Breast epithelium (tissue), 4 donors: ENCODE data around the gene IL26. TPM values are rescaled to one million over a fixed set of nuclear protein-coding genes. Genes with fewer than 3 reads are reported as not detected.

ENCODE experiments used
- DNase-seq, 2 donors: peaks; one replicate each; pipeline ENCODE4 v3.0.0-alpha.2; 2019; ENCODE audit warnings: low spot score in 2 of 2
- H3K27ac ChIP-seq, 2 donors: fragments of 200-600 bp; sonication (generic) in 1 of 2; one replicate each; pipeline ENCODE4 v1.5.1; 2016 to 2019; ENCODE audit warnings: mild to moderate bottlenecking in 1 of 2
- H3K27me3 ChIP-seq, 2 donors: fragments of 200-600 bp; sonication (generic) in 1 of 2; one replicate each; pipeline versions ENCODE4 v1.5.1 to v1.6.0; 2017 to 2019; ENCODE audit warnings: control low read depth in 1 of 2, mild to moderate bottlenecking in 1 of 2
- H3K36me3 ChIP-seq: fragments of 200-600 bp; one replicate; pipeline ENCODE4 v1.5.1; 2019
- H3K4me1 ChIP-seq, 2 donors: fragments of 200-600 bp; sonication (generic); one replicate each; pipeline ENCODE4 v1.5.1; 2016 to 2019; ENCODE audit warnings: control low read depth in 1 of 2
- H3K4me3 ChIP-seq, 3 donors: fragments of 200-600 bp; sonication (generic); 1 replicate in 2 of 3; 2 replicates in 1 of 3; pipeline ENCODE4 v1.5.1; 2016 to 2019; ENCODE audit warnings: mild to moderate bottlenecking in 3 of 3, moderate library complexity in 2 of 3
- H3K9me3 ChIP-seq, 2 donors: fragments of 200-600 bp; sonication (generic) in 1 of 2; one replicate each; pipeline ENCODE4 v1.5.1; 2016 to 2019; ENCODE audit warnings: control low read depth in 1 of 2
- POLR2A ChIP-seq: fragments of 450-650 bp; IDR thresholded peaks from one replicate; pipeline ENCODE4 v1.6.1; 2016; ENCODE audit warnings: antibody characterized with exemption, mild to moderate bottlenecking, moderate library complexity
- POLR2AphosphoS5 ChIP-seq, 3 donors: sonication (generic); formaldehyde crosslinking; IDR thresholded peaks; one replicate each; pipeline ENCODE4 v1.6.1; 2017; ENCODE audit warnings: antibody characterized with exemption in 3 of 3
- intact Hi-C: fragments of 100-400 bp; cut with DNase I; formaldehyde crosslinking; loops from one replicate; pipeline ENCODE4 v1.15.1; 2023; ENCODE audit warnings: low total_unique reads
- total RNA-seq, 3 donors: library from RNA; depleted of rRNA; stranded (reverse); fragments of >200 nt; gene quantifications; one replicate each; pipeline ENCODE4 v1.1.0, GENCODE V29; 2016
- TF ChIP-seq, protein P1 (sequence below), 3 donors: fragments of 450-650 bp; IDR thresholded peaks; one replicate each; pipeline ENCODE4 v1.5.1; 2016 to 2017; ENCODE audit warnings: antibody characterized with exemption in 3 of 3, mild to moderate bottlenecking in 3 of 3, moderate library complexity in 3 of 3

The IL26 gene
- total RNA-seq, 3 donors from 2014 or later, result not detected

- Histone ChIP-seq H3K4me3 (no peak overlapping the region), H3K36me3 (no peaks in the 10 kb centered on the region), H3K27ac (no peak overlapping the region), H3K27me3 (no peaks in the 10 kb centered on the region), H3K4me1 (no peaks in the 10 kb centered on the region), H3K9me3 (peaks cover 0 to 5% of the 10 kb centered on the region in 2 donors)
- intact Hi-C loops, result no loop called here
- TF ChIP-seq, protein P1, sequence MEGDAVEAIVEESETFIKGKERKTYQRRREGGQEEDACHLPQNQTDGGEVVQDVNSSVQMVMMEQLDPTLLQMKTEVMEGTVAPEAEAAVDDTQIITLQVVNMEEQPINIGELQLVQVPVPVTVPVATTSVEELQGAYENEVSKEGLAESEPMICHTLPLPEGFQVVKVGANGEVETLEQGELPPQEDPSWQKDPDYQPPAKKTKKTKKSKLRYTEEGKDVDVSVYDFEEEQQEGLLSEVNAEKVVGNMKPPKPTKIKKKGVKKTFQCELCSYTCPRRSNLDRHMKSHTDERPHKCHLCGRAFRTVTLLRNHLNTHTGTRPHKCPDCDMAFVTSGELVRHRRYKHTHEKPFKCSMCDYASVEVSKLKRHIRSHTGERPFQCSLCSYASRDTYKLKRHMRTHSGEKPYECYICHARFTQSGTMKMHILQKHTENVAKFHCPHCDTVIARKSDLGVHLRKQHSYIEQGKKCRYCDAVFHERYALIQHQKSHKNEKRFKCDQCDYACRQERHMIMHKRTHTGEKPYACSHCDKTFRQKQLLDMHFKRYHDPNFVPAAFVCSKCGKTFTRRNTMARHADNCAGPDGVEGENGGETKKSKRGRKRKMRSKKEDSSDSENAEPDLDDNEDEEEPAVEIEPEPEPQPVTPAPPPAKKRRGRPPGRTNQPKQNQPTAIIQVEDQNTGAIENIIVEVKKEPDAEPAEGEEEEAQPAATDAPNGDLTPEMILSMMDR (IDR thresholded peaks at IDR 0.05), result no peak
- no peak for TF ChIP-seq POLR2A
- TF ChIP-seq POLR2AphosphoS5 (IDR thresholded peaks at IDR 0.05), result no peak
- DNase-seq, result no peak
These were observed 24.8 kb upstream of the IL26 start for GRCh38 chr12:68250454-68250853.

GRCh38 chr12:68247785-68248184, 22.2 kb upstream of the IL26 start:
- Histone ChIP-seq H3K27me3 (no peaks in the 10 kb centered on the region), H3K4me1 (no peaks in the 10 kb centered on the region), H3K36me3 (no peaks in the 10 kb centered on the region), H3K9me3 (peaks cover 0 to 5% of the 10 kb centered on the region in 2 donors), H3K27ac (no peak overlapping the region), H3K4me3 (no peak overlapping the region)
- no peak for DNase-seq
- TF ChIP-seq POLR2AphosphoS5 (IDR thresholded peaks at IDR 0.05) (no peak), POLR2A (no peak)
- TF ChIP-seq, protein P1 (IDR thresholded peaks at IDR 0.05), result no peak
- intact Hi-C loops, result no loop called here

DNA sequence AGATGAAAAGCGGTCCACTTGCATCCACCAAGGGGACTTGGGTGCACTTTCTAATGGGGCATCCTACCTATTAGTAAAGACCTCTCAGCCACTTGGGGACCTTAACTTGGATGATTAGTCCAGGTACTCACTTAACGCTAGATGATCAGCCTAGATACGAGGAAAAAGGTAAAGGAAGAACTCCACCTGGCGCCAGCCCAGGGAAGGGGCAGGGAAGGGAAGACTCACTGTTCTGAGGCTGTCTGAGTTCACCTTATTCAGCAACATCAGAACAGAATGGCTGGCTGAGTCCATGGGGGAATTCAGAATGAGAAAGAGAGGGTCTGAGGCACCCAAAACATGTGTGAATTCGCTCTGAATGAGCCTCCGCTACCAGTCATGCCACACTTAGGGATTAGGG, 20.7 kb upstream of the IL26 start:
- H3K27ac ChIP-seq, result no peak overlapping the region
- no peaks in the 10 kb centered on the region for H3K27me3 ChIP-seq
- no peaks in the 10 kb centered on the region for H3K4me1 ChIP-seq
- TF ChIP-seq, protein P1 (IDR thresholded peaks at IDR 0.05), result no peak
- no peak for TF ChIP-seq POLR2AphosphoS5 (IDR thresholded peaks at IDR 0.05)
- TF ChIP-seq POLR2A, result no peak
- DNase-seq, result no peak
- intact Hi-C loops, result no loop called here
- peaks cover 0 to 5% of the 10 kb centered on the region in 2 donors for H3K9me3 ChIP-seq
- H3K36me3 ChIP-seq, result no peaks in the 10 kb centered on the region
- H3K4me3 ChIP-seq, result no peak overlapping the region

DNA sequence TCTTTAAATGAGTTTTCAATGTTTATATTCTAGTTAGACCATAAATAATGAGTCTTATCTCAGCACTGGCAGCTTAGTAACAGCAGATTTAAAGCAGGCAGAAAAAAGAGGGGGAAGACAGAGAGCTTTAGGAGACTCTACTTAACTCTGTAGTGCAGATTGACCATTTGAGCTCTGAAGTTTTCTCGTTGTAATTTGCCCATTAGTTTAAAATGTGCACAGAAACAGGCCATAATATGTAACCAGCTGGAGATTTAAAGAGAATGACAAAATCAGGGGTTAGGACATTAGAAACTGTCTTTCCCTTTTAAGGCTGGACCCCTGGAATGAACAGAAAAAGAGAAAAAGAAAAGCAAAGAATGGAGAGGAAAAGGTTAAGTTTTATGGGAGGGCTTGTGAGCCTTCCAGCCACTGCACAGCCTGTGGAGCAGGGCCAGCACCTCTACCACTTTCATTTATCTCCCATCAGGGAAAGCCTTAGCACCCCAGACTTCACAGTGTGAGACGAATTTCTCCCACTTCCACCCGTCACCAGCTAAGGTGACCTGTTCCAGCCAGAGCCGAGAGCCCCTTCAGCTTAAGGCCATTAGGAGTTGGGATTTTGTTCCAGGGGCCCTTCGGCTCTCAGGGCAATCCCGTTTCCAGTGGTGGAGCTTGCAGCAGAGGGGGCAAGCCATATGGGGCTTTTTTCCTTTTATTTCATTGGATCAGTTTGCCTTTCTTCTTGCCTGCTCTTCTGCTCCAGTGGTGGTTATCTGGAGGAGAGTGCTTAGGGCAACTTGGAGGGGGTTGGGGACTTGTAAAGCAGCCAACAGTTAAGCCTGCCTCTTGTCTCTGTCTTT, 19.8 kb upstream of the IL26 start:
- DNase-seq, result no peak
- TF ChIP-seq, protein P1 (IDR thresholded peaks at IDR 0.05), result no peak
- TF ChIP-seq POLR2A, result no peak
- no peak for TF ChIP-seq POLR2AphosphoS5 (IDR thresholded peaks at IDR 0.05)
- H3K27me3 ChIP-seq, result no peaks in the 10 kb centered on the region
- H3K4me3 ChIP-seq, result peak overlapping the region in 2 of 3 donors; percentile 29 to 54
- H3K27ac ChIP-seq, result peak overlapping the region in 1 of 2 donors; percentile 38
- H3K36me3 ChIP-seq, result no peaks in the 10 kb centered on the region
- H3K9me3 ChIP-seq, result peaks cover 0 to 5% of the 10 kb centered on the region in 2 donors
- intact Hi-C loops, result loop anchor here (1.0 kb wide), 1 partner anchor 11 kb away; no protein-coding TSS in a partner anchor
- H3K4me1 ChIP-seq, result no peaks in the 10 kb centered on the region

GRCh38 chr12:68242777-68243176, 17.2 kb upstream of the IL26 start:
- TF ChIP-seq POLR2AphosphoS5 (IDR thresholded peaks at IDR 0.05), result no peak
- TF ChIP-seq, protein P1 (IDR thresholded peaks at IDR 0.05), result no peak
- no peak for TF ChIP-seq POLR2A

More at GRCh38 chr12:68242777-68243176, 17.2 kb upstream of the IL26 start:
- no peak overlapping the region for H3K27ac ChIP-seq
- DNase-seq, result no peak
- intact Hi-C loops, result no loop called here
- peaks cover 0 to 5% of the 10 kb centered on the region in 2 donors for H3K9me3 ChIP-seq
- H3K4me3 ChIP-seq, result no peak overlapping the region
- no peaks in the 10 kb centered on the region for H3K4me1 ChIP-seq
- no peaks in the 10 kb centered on the region for H3K36me3 ChIP-seq
- H3K27me3 ChIP-seq, result no peaks in the 10 kb centered on the region
